ENCODE data around the gene STX18. TPM values are rescaled to one million over a fixed set of nuclear protein-coding genes. Genes with fewer than 3 reads are reported as not detected.

STX18 gene
- total and polyA plus RNA-seq, 2 donors (not counting 3 experiments of a cell fraction or from before 2014, with no cell fraction given): 30.7 to 31.2 TPM

DNA sequence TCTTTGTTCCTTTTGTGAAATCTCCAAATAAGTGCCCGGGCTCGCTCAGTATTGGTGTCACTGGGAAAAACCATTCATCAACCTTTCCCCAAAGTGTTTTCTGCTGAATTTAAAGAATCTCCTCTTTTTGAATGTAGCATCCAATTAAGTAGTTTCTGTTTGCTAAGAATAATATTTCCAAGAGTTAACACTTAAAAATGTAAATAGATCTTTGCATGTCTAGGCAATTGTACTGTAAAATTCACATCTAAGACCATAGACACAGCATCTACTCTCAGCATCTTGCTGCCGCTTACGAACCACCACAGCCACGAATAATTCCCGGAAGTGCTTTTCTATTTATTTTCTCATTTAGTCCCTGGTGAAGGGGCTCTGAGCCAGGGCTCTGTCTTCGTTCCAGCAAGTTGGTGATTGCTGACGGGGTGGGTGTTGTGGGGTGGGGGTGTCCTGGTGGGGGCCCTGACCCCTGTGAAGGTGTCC, 153.5 kb downstream of the STX18 start:
- Histone ChIP-seq H3K9ac (replicated peaks; ENCODE audit: extremely low read depth, insufficient read depth, low read length) (no peak overlapping the region), H3K9me3 (replicated peaks; ENCODE audit: control insufficient read depth, insufficient read depth, low read length) (no peaks in the 10 kb centered on the region), H3K4me3 (replicated peaks in 1 of 3; ENCODE audit: insufficient read depth in 1 of 3, low read depth in 1 of 3, low read length in 3 of 3) (no peak overlapping the region), H3K27me3 (ENCODE audit: control insufficient read depth in 2 of 2, insufficient read depth in 2 of 2, low read length in 2 of 2) (peaks cover 32 to 39% of the 10 kb centered on the region in 2 experiments), H3K4me2 (ENCODE audit: insufficient read depth, low read length) (peak overlapping the region; percentile 55), H3K27ac (ENCODE audit: insufficient read depth, low read depth, low read length) (no peak overlapping the region), H3K79me2 (ENCODE audit: control insufficient read depth, insufficient read depth, low read length) (no peaks in the 10 kb centered on the region), H3K36me3 (ENCODE audit: control insufficient read depth in 2 of 2, extremely low read depth in 1 of 2, insufficient read depth in 2 of 2, low read length in 2 of 2) (no peaks in the 10 kb centered on the region), H3K9me1 (replicated peaks; ENCODE audit: control insufficient read depth, extremely low read depth, insufficient read depth, low read length) (no peaks in the 10 kb centered on the region), H3K4me1 (ENCODE audit: control insufficient read depth, extremely low read depth, insufficient read depth, low read length) (peaks cover 7% of the 10 kb centered on the region), H2AFZ (ENCODE audit: low read depth, low read length) (no peak overlapping the region), H4K20me1 (replicated peaks; ENCODE audit: control insufficient read depth, extremely low read depth, insufficient read depth, low read length) (no peaks in the 10 kb centered on the region)
- dilution Hi-C loops (cut with MboI; ENCODE audit: extremely low pct_ligation_motif_present, low sequenced_read_pairs): no loop called here
- TF ChIP-seq EZH2 (IDR thresholded peaks at IDR 0.05; ENCODE audit: borderline replicate concordance, low read depth, low read length, severe bottlenecking): no peak
- no peak for TF ChIP-seq CTCF (IDR thresholded peaks at IDR 0.05; ENCODE audit: extremely low read depth in 1 of 2, insufficient read depth in 1 of 2, low read depth in 1 of 2, low read length in 2 of 2)
- CTCF ChIA-PET: no interaction called here
- no TSS peak for BruUV-seq (replicated peaks)
- POLR2A ChIA-PET: no interaction called here
- FAIRE-seq: peak; percentile 47
- DNase-seq (ENCODE audit: low read depth, low spot score): peak; percentile 31
- intact Hi-C loops (cut with micrococcal nuclease): no loop called here

DNA sequence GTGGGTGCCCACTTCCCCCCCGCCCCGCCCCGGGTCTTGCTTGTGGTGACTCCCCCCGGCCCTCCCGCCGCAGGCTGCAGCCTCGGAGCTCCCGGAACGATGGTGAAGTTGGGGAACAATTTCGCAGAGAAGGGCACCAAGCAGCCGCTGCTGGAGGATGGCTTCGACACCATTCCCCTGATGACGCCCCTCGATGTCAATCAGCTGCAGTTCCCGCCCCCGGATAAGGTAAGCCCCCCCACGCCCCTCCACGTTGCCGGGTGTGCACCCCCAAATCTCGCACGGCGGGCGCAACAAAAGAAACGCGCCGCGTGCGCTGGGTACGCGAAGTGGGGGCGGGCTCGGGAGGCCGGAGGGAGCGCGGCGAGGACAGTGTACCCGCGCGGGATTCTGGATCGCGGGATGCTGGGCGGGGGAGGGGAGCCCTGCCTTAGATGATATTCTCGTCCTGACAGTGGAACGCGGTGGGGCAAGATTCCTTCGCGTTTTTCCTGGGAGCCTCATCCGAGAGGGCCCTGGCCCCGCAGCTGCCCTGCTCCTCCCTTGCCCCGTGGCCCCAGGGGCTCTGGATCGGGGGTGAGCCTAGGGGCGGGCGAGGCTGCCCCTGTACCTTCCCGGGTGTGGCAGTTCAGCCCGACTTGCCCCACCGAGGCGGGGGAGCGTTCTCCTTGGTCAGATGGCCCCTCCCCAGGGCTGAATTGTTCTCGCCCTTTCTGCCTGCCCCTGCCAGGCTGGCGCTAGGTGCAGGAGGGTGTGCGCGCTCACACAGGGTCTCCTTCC, 154.1 kb downstream of the STX18 start:
- Histone ChIP-seq H3K27ac (ENCODE audit: insufficient read depth, low read depth, low read length) (no peak overlapping the region), H3K4me3 (replicated peaks in 1 of 3; ENCODE audit: insufficient read depth in 1 of 3, low read depth in 1 of 3, low read length in 3 of 3) (peak overlapping the region in 1 of 3 experiments; percentile 31), H3K9me3 (replicated peaks; ENCODE audit: control insufficient read depth, insufficient read depth, low read length) (no peaks in the 10 kb centered on the region), H3K4me1 (ENCODE audit: control insufficient read depth, extremely low read depth, insufficient read depth, low read length) (peaks cover 7% of the 10 kb centered on the region), H2AFZ (ENCODE audit: low read depth, low read length) (no peak overlapping the region), H4K20me1 (replicated peaks; ENCODE audit: control insufficient read depth, extremely low read depth, insufficient read depth, low read length) (no peaks in the 10 kb centered on the region), H3K4me2 (ENCODE audit: insufficient read depth, low read length) (peak overlapping the region; percentile 55), H3K36me3 (ENCODE audit: control insufficient read depth in 2 of 2, extremely low read depth in 1 of 2, insufficient read depth in 2 of 2, low read length in 2 of 2) (no peaks in the 10 kb centered on the region), H3K9ac (replicated peaks; ENCODE audit: extremely low read depth, insufficient read depth, low read length) (no peak overlapping the region), H3K9me1 (replicated peaks; ENCODE audit: control insufficient read depth, extremely low read depth, insufficient read depth, low read length) (no peaks in the 10 kb centered on the region), H3K79me2 (ENCODE audit: control insufficient read depth, insufficient read depth, low read length) (no peaks in the 10 kb centered on the region), H3K27me3 (ENCODE audit: control insufficient read depth in 2 of 2, insufficient read depth in 2 of 2, low read length in 2 of 2) (peaks cover 37 to 41% of the 10 kb centered on the region in 2 experiments)
- ChIA-PET POLR2A (no interaction called here), CTCF (no interaction called here)
- intact Hi-C loops (cut with micrococcal nuclease) (no loop called here), dilution Hi-C loops (cut with MboI; ENCODE audit: extremely low pct_ligation_motif_present, low sequenced_read_pairs) (no loop called here)
- DNase-seq (ENCODE audit: low read depth, low spot score): no peak
- BruUV-seq (replicated peaks): no TSS peak
- TF ChIP-seq EZH2 (IDR thresholded peaks at IDR 0.05; ENCODE audit: borderline replicate concordance, low read depth, low read length, severe bottlenecking): peak; percentile 49
- no peak for TF ChIP-seq CTCF (IDR thresholded peaks at IDR 0.05; ENCODE audit: extremely low read depth in 1 of 2, insufficient read depth in 1 of 2, low read depth in 1 of 2, low read length in 2 of 2)
- no peak for FAIRE-seq
